Loucy (cell line): ENCODE results near the gene SPRYD7.

ENCODE experiments used
- H2AFZ ChIP-seq: fragments of 200-600 bp; sonication (generic); 2 replicates; pipeline ENCODE4 v1.6.0; 2016; ENCODE audit warnings: antibody characterized with exemption, mild to moderate bottlenecking, low read length, moderate library complexity
- H3F3A ChIP-seq: fragments of 200-600 bp; 2 replicates; pipeline ENCODE4 v1.6.0; 2016; ENCODE audit warnings: antibody characterized with exemption, low read depth, mild to moderate bottlenecking
- H3K27me3 ChIP-seq: fragments of 200-600 bp; sonication (generic); 2 replicates; pipeline ENCODE4 v1.6.1; 2014; ENCODE audit warnings: low read length, mild to moderate bottlenecking; ENCODE audit not compliant: insufficient read depth, poor library complexity, severe bottlenecking
- H3K36me3 ChIP-seq: fragments of 200-600 bp; sonication (generic); 2 replicates; pipeline ENCODE4 v1.6.1; 2016; ENCODE audit warnings: low read length; ENCODE audit not compliant: insufficient read depth
- H3K4me1 ChIP-seq: fragments of 200-600 bp; sonication (generic); 2 replicates; pipeline ENCODE4 v1.5.1; 2014; ENCODE audit warnings: low read length, mild to moderate bottlenecking; ENCODE audit not compliant: insufficient read depth, poor library complexity, severe bottlenecking
- H3K4me2 ChIP-seq: fragments of 200-600 bp; sonication (generic); 2 replicates; pipeline ENCODE4 v1.6.0; 2014; ENCODE audit warnings: antibody characterized with exemption, low read length, low read depth, mild to moderate bottlenecking; ENCODE audit not compliant: poor library complexity, severe bottlenecking
- H3K4me3 ChIP-seq: fragments of 200-600 bp; sonication (generic); 2 replicates; pipeline ENCODE4 v1.5.1; 2014; ENCODE audit warnings: low read length, mild to moderate bottlenecking, mixed read lengths; ENCODE audit not compliant: poor library complexity, severe bottlenecking
- H3K79me2 ChIP-seq: fragments of 200-600 bp; sonication (generic); 2 replicates; pipeline ENCODE4 v1.6.1; 2014; ENCODE audit warnings: low read length; ENCODE audit not compliant: insufficient read depth
- H3K9ac ChIP-seq: fragments of 200-600 bp; sonication (generic); 2 replicates; pipeline ENCODE4 v1.6.0; 2014; ENCODE audit warnings: mild to moderate bottlenecking, low read depth, low read length, moderate library complexity; ENCODE audit not compliant: poor library complexity, severe bottlenecking
- H3K9me2 ChIP-seq: fragments of 200-600 bp; sonication (generic); replicated peaks from 2 replicates; pipeline ENCODE4 v1.6.1; 2016; ENCODE audit warnings: low read depth, low read length, mixed read lengths
- H3K9me3 ChIP-seq: fragments of 200-600 bp; sonication (generic); 2 replicates; pipeline ENCODE4 v1.6.1; 2014; ENCODE audit warnings: mild to moderate bottlenecking, antibody characterized with exemption, low read length, low read depth; ENCODE audit not compliant: insufficient read depth
- H4K20me1 ChIP-seq: fragments of 200-600 bp; sonication (generic); 2 replicates; pipeline ENCODE4 v1.6.0; 2014; ENCODE audit warnings: antibody characterized with exemption, low read length, mild to moderate bottlenecking; ENCODE audit not compliant: insufficient read depth, poor library complexity, severe bottlenecking
- CTCF ChIP-seq: fragments of 200-600 bp; sonication (generic); conservative IDR thresholded peaks from 2 replicates; pipeline ENCODE4 v1.5.1; 2014; ENCODE audit warnings: mild to moderate bottlenecking, antibody characterized with exemption, low read length
- EZH2phosphoT487 ChIP-seq: fragments of 200-600 bp; IDR thresholded peaks from 2 replicates; pipeline ENCODE4 v1.6.1; 2018; ENCODE audit warnings: antibody characterized with exemption, mild to moderate bottlenecking, moderate library complexity, borderline replicate concordance

SPRYD7 gene

GRCh38 chr13:49914947-49915346 lies 21.2 kb downstream of the SPRYD7 start:
- 0 out of 2 replicates have a peak, but pooled peaks cover 3% of the 10 kb centered on the region for H3K36me3 ChIP-seq
- TF ChIP-seq EZH2phosphoT487, result no peak
- no peak for TF ChIP-seq CTCF

DNA sequence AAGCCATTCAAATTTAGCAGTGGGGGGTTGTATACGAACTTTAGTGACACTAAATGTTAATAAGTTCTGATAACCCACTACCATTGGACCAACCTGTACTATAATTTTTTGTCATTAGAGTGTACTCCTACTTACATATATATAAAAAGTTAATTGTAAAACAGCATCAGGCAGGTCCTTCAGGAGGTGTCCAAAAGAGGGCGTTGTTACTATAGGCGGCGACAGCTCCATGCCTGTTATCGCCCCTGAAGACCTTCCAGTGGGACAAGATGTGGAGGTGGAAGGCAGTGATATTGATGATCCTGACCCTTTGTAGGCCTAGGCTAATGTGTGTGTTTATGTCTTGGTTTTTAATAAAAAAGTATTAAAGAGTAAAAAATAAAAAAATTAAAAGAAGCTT lies 27.5 kb downstream of the SPRYD7 start:
- no peak overlapping the region for H3K4me3 ChIP-seq
- no peaks in the 10 kb centered on the region for H3K27me3 ChIP-seq
- H3K79me2 ChIP-seq, result no peaks in the 10 kb centered on the region
- no peaks in the 10 kb centered on the region for H3K36me3 ChIP-seq
- no peak overlapping the region for H2AFZ ChIP-seq
- H3K4me1 ChIP-seq, result peaks cover 5% of the 10 kb centered on the region
- no peaks in the 10 kb centered on the region for H3F3A ChIP-seq
- no peaks in the 10 kb centered on the region for H3K9me3 ChIP-seq
- H3K4me2 ChIP-seq, result no peak overlapping the region
- no peak overlapping the region for H3K9ac ChIP-seq
- TF ChIP-seq EZH2phosphoT487 (no peak), CTCF (peak; percentile 60)
- no peaks in the 10 kb centered on the region for H3K9me2 ChIP-seq
- no peaks in the 10 kb centered on the region for H4K20me1 ChIP-seq

More at GRCh38 chr13:49914947-49915346, 21.2 kb downstream of the SPRYD7 start:
- Histone ChIP-seq H3K9ac (no peak overlapping the region), H3K4me3 (no peak overlapping the region), H3K9me2 (no peaks in the 10 kb centered on the region), H2AFZ (no peak overlapping the region), H3K27me3 (no peaks in the 10 kb centered on the region), H3K79me2 (no peaks in the 10 kb centered on the region), H4K20me1 (no peaks in the 10 kb centered on the region), H3F3A (no peaks in the 10 kb centered on the region), H3K4me1 (peaks cover 2% of the 10 kb centered on the region), H3K9me3 (no peaks in the 10 kb centered on the region), H3K4me2 (no peak overlapping the region)

DNA sequence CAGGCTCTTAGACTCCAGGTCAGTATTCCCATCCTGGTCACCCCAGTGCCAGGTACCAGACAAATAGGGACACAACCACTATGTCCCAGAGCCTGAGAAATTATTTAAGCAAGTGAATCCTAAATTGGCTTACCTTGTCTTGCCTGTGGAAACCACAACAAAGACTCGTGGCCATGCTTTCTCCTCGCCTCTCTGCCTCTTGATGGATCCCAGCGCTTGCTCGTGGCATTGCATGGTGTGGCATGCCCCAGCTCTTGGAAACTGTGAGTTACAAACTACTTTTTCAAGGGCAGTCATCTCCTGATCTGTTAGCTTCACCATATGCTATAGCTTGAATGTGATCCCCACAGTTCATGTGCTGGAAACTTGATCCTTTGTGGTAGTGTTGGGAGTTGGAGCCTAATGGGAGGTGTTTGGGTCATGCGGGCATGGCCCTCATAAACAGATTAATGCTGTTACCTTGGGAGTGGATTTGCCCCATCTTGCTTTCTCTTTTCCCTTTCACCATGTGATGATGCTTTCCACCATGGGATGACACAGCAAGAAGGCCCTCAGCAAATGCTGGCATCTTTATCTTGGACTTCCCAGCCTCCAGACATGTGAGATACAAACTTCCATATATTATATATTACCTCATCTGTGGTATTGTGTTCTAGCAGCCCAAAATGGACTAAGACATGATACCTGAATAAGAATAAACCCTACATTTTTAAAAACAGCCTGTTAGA lies 31.2 kb downstream of the SPRYD7 start:
- Histone ChIP-seq H3K79me2 (no peaks in the 10 kb centered on the region), H3K9me3 (no peaks in the 10 kb centered on the region), H3K9ac (no peak overlapping the region), H3K4me2 (no peak overlapping the region), H3K4me3 (no peak overlapping the region), H3K9me2 (no peaks in the 10 kb centered on the region), H4K20me1 (no peaks in the 10 kb centered on the region), H3K27me3 (no peaks in the 10 kb centered on the region), H3K36me3 (no peaks in the 10 kb centered on the region), H2AFZ (no peak overlapping the region), H3F3A (no peaks in the 10 kb centered on the region), H3K4me1 (peaks cover 5% of the 10 kb centered on the region)
- TF ChIP-seq CTCF, result no peak
- no peak for TF ChIP-seq EZH2phosphoT487
